Measurements from ENCODE around the gene TMEM94. TPM values are rescaled to one million over a fixed set of nuclear protein-coding genes. Genes with fewer than 3 reads are reported as not detected.

Gene TMEM94
- total RNA-seq, 1 experiment from 2014 or later: 61.4 TPM

GRCh38 chr17:75465039-75465438 lies 8.6 kb downstream of the TMEM94 start:
- H4K91ac ChIP-seq (ENCODE audit: insufficient read length, low read depth, low read length): no peak overlapping the region
- H3K36me3 Mint-ChIP-seq (ENCODE audit: insufficient read depth in 1 of 3, low read depth in 3 of 3): peaks cover 0 to 4% (median 0%) of the 10 kb centered on the region in 3 experiments; a peak in 2 of 7 replicates
- H4K8ac ChIP-seq (replicated peaks; ENCODE audit: insufficient read length, low read depth, low read length): no peak overlapping the region
- no peaks in the 10 kb centered on the region for H4K20me1 ChIP-seq (ENCODE audit: control insufficient read depth, insufficient read depth, insufficient read length)
- no peak overlapping the region for H3K27ac Mint-ChIP-seq
- H3K4me1 Mint-ChIP-seq: peaks cover 0 to 6% of the 10 kb centered on the region in 2 experiments; a peak in 1 of 4 replicates
- no peaks in the 10 kb centered on the region for H3K27me3 ChIP-seq (ENCODE audit: insufficient read depth, low read length)
- no peak for DNase-seq
- no peak overlapping the region for H3K56ac ChIP-seq (ENCODE audit: insufficient read length, low read depth, low read length)
- no peak overlapping the region for H3K23ac ChIP-seq (ENCODE audit: insufficient read length, low read depth, low read length)
- H2BK12ac ChIP-seq (ENCODE audit: insufficient read length, low read depth, low read length): no peak overlapping the region
- H2BK20ac ChIP-seq (ENCODE audit: low read depth, low read length, poor library complexity, severe bottlenecking): no peak overlapping the region
- H3K79me2 ChIP-seq (ENCODE audit: insufficient read depth, low read length): no peaks in the 10 kb centered on the region
- H2AFZ ChIP-seq (ENCODE audit: low read length): no peak overlapping the region
- no peak overlapping the region for H4K5ac ChIP-seq (ENCODE audit: insufficient read length, low read depth, low read length)
- H2BK15ac ChIP-seq (ENCODE audit: low read depth, low read length): no peak overlapping the region
- no peak overlapping the region for H3K4me2 ChIP-seq (ENCODE audit: insufficient read depth, insufficient read length, low read length)
- H3K14ac ChIP-seq (ENCODE audit: insufficient read depth, low read length): no peak overlapping the region
- no CpG with 5 or more reads among the region's 6 CpGs for WGBS (ENCODE audit: extremely low coverage, insufficient read length, low lambda C conversion rate)
- H3K4me3 Mint-ChIP-seq: no peak overlapping the region
- no peaks in the 10 kb centered on the region for H3K9me3 ChIP-seq (ENCODE audit: control insufficient read depth, low read depth, low read length)
- no peak overlapping the region for H3K4ac ChIP-seq (ENCODE audit: low read depth, low read length)
- H3K18ac ChIP-seq (ENCODE audit: insufficient read length, low read depth, low read length): no peak overlapping the region
- H2AK5ac ChIP-seq (ENCODE audit: insufficient read length, low read length): no peak overlapping the region
- H3K9ac ChIP-seq (ENCODE audit: extremely low read depth, insufficient read length, low read length): no peak overlapping the region
- H3K27ac ChIP-seq (ENCODE audit: insufficient read length, low read depth, low read length): no peak overlapping the region
- no peaks in the 10 kb centered on the region for H3K23me2 ChIP-seq (ENCODE audit: insufficient read length, low read depth, low read length, poor library complexity, severe bottlenecking)
- TF ChIP-seq CTCF (conservative IDR thresholded peaks at IDR 0.05): no peak
- no peaks in the 10 kb centered on the region for H3K79me1 ChIP-seq (ENCODE audit: insufficient read depth, low read depth, low read length, poor library complexity, severe bottlenecking)
- H3K27me3 Mint-ChIP-seq (ENCODE audit: low read depth): no peaks in the 10 kb centered on the region
- no peak overlapping the region for H2BK5ac ChIP-seq (ENCODE audit: insufficient read length, low read length)
- no peaks in the 10 kb centered on the region for H3K9me3 Mint-ChIP-seq
- no peaks in the 10 kb centered on the region for H3K4me1 ChIP-seq (ENCODE audit: insufficient read depth, low read length)
- no peak overlapping the region for H3T11ph ChIP-seq (ENCODE audit: low read length)
- no peak overlapping the region for H2BK120ac ChIP-seq (ENCODE audit: low read depth, low read length, poor library complexity, severe bottlenecking)
